Measurements from ENCODE around the gene TIGD4.

The TIGD4 gene

GRCh38 chr4:152779513-152780266, at the start of gene TIGD4, which contains the start of gene ARFIP1:
TIGD4 (minus strand) TSS chr4:152779730; CDS start chr4:152771004, 8,726 bp downstream.
ARFIP1 (plus strand) TSS chr4:152779954; CDS start chr4:152829634, 49,680 bp downstream.
- Histone ChIP-seq H3K36me3 (ENCODE audit: control insufficient read depth, insufficient read depth, low read length) (peaks cover 3% of the 10 kb centered on the region), H3K4me3 (ENCODE audit: low read depth, low read length) (peak within 1 kb of the TSS; percentile 83), H3K4me1 (ENCODE audit: control insufficient read depth, insufficient read depth, low read length) (peaks cover 5% of the 10 kb centered on the region), H3K27me3 (ENCODE audit: control insufficient read depth, insufficient read depth, low read length) (no peaks in the 10 kb centered on the region), H3K9me3 (ENCODE audit: control insufficient read depth, insufficient read depth, low read length) (no peaks in the 10 kb centered on the region), H3K9ac (ENCODE audit: low read depth, low read length) (peak within 1 kb of the TSS; percentile 85)

- Histone ChIP-seq H3K36me3 (ENCODE audit: control insufficient read depth, insufficient read depth, low read length) (no peaks in the 10 kb centered on the region), H3K9ac (ENCODE audit: low read depth, low read length) (no peak overlapping the region), H3K27me3 (ENCODE audit: control insufficient read depth, insufficient read depth, low read length) (no peaks in the 10 kb centered on the region), H3K4me1 (ENCODE audit: control insufficient read depth, insufficient read depth, low read length) (no peaks in the 10 kb centered on the region), H3K9me3 (ENCODE audit: control insufficient read depth, insufficient read depth, low read length) (no peaks in the 10 kb centered on the region), H3K4me3 (ENCODE audit: low read depth, low read length) (no peak overlapping the region)
Measured at GRCh38 chr4:152828122-152828521, 48.6 kb upstream of the TIGD4 start.

GRCh38 chr4:152825336-152825735, 45.8 kb upstream of the TIGD4 start:
- no peaks in the 10 kb centered on the region for H3K36me3 ChIP-seq (ENCODE audit: control insufficient read depth, insufficient read depth, low read length)
- no peaks in the 10 kb centered on the region for H3K4me1 ChIP-seq (ENCODE audit: control insufficient read depth, insufficient read depth, low read length)
- no peak overlapping the region for H3K9ac ChIP-seq (ENCODE audit: low read depth, low read length)
- no peaks in the 10 kb centered on the region for H3K27me3 ChIP-seq (ENCODE audit: control insufficient read depth, insufficient read depth, low read length)
- no peak overlapping the region for H3K4me3 ChIP-seq (ENCODE audit: low read depth, low read length)
- no peaks in the 10 kb centered on the region for H3K9me3 ChIP-seq (ENCODE audit: control insufficient read depth, insufficient read depth, low read length)

GRCh38 chr4:152824561-152824960, 45.0 kb upstream of the TIGD4 start:
- H3K9ac ChIP-seq (ENCODE audit: low read depth, low read length) = no peak overlapping the region
- no peaks in the 10 kb centered on the region for H3K36me3 ChIP-seq (ENCODE audit: control insufficient read depth, insufficient read depth, low read length)
- H3K9me3 ChIP-seq (ENCODE audit: control insufficient read depth, insufficient read depth, low read length) = no peaks in the 10 kb centered on the region
- no peaks in the 10 kb centered on the region for H3K4me1 ChIP-seq (ENCODE audit: control insufficient read depth, insufficient read depth, low read length)
- no peak overlapping the region for H3K4me3 ChIP-seq (ENCODE audit: low read depth, low read length)
- no peaks in the 10 kb centered on the region for H3K27me3 ChIP-seq (ENCODE audit: control insufficient read depth, insufficient read depth, low read length)

GRCh38 chr4:152822323-152822722, 42.8 kb upstream of the TIGD4 start:
- H3K4me3 ChIP-seq (ENCODE audit: low read depth, low read length) = no peak overlapping the region
- no peaks in the 10 kb centered on the region for H3K4me1 ChIP-seq (ENCODE audit: control insufficient read depth, insufficient read depth, low read length)
- peaks cover 3% of the 10 kb centered on the region for H3K36me3 ChIP-seq (ENCODE audit: control insufficient read depth, insufficient read depth, low read length)
- no peaks in the 10 kb centered on the region for H3K9me3 ChIP-seq (ENCODE audit: control insufficient read depth, insufficient read depth, low read length)
- no peak overlapping the region for H3K9ac ChIP-seq (ENCODE audit: low read depth, low read length)
- H3K27me3 ChIP-seq (ENCODE audit: control insufficient read depth, insufficient read depth, low read length) = no peaks in the 10 kb centered on the region

- Histone ChIP-seq H3K27me3 (ENCODE audit: control insufficient read depth, insufficient read depth, low read length) (no peaks in the 10 kb centered on the region), H3K9ac (ENCODE audit: low read depth, low read length) (no peak overlapping the region), H3K4me3 (ENCODE audit: low read depth, low read length) (no peak overlapping the region), H3K4me1 (ENCODE audit: control insufficient read depth, insufficient read depth, low read length) (no peaks in the 10 kb centered on the region), H3K9me3 (ENCODE audit: control insufficient read depth, insufficient read depth, low read length) (no peaks in the 10 kb centered on the region), H3K36me3 (ENCODE audit: control insufficient read depth, insufficient read depth, low read length) (peaks cover 3% of the 10 kb centered on the region)
Measured at GRCh38 chr4:152820073-152820472, 40.5 kb upstream of the TIGD4 start.

- no peak overlapping the region for H3K9ac ChIP-seq (ENCODE audit: low read depth, low read length)
- H3K4me3 ChIP-seq (ENCODE audit: low read depth, low read length) = no peak overlapping the region
- no peaks in the 10 kb centered on the region for H3K4me1 ChIP-seq (ENCODE audit: control insufficient read depth, insufficient read depth, low read length)
- H3K36me3 ChIP-seq (ENCODE audit: control insufficient read depth, insufficient read depth, low read length) = peaks cover 3% of the 10 kb centered on the region
- no peaks in the 10 kb centered on the region for H3K9me3 ChIP-seq (ENCODE audit: control insufficient read depth, insufficient read depth, low read length)
- no peaks in the 10 kb centered on the region for H3K27me3 ChIP-seq (ENCODE audit: control insufficient read depth, insufficient read depth, low read length)
Measured at GRCh38 chr4:152819026-152819645, 39.6 kb upstream of the TIGD4 start.

- peaks cover 3% of the 10 kb centered on the region for H3K36me3 ChIP-seq (ENCODE audit: control insufficient read depth, insufficient read depth, low read length)
- no peak overlapping the region for H3K4me3 ChIP-seq (ENCODE audit: low read depth, low read length)
- H3K9ac ChIP-seq (ENCODE audit: low read depth, low read length) = no peak overlapping the region
- H3K9me3 ChIP-seq (ENCODE audit: control insufficient read depth, insufficient read depth, low read length) = no peaks in the 10 kb centered on the region
- H3K27me3 ChIP-seq (ENCODE audit: control insufficient read depth, insufficient read depth, low read length) = no peaks in the 10 kb centered on the region
- no peaks in the 10 kb centered on the region for H3K4me1 ChIP-seq (ENCODE audit: control insufficient read depth, insufficient read depth, low read length)
Measured at GRCh38 chr4:152817331-152817730, 37.8 kb upstream of the TIGD4 start.

GRCh38 chr4:152815078-152815477, 35.5 kb upstream of the TIGD4 start:
- Histone ChIP-seq H3K4me1 (ENCODE audit: control insufficient read depth, insufficient read depth, low read length) (no peaks in the 10 kb centered on the region), H3K36me3 (ENCODE audit: control insufficient read depth, insufficient read depth, low read length) (peaks cover 3% of the 10 kb centered on the region), H3K4me3 (ENCODE audit: low read depth, low read length) (no peak overlapping the region), H3K9ac (ENCODE audit: low read depth, low read length) (no peak overlapping the region), H3K27me3 (ENCODE audit: control insufficient read depth, insufficient read depth, low read length) (no peaks in the 10 kb centered on the region), H3K9me3 (ENCODE audit: control insufficient read depth, insufficient read depth, low read length) (no peaks in the 10 kb centered on the region)

GRCh38 chr4:152810715-152811287, 31.3 kb upstream of the TIGD4 start:
- Histone ChIP-seq H3K4me1 (ENCODE audit: control insufficient read depth, insufficient read depth, low read length) (peaks cover 4% of the 10 kb centered on the region), H3K27me3 (ENCODE audit: control insufficient read depth, insufficient read depth, low read length) (no peaks in the 10 kb centered on the region), H3K9ac (ENCODE audit: low read depth, low read length) (no peak overlapping the region), H3K9me3 (ENCODE audit: control insufficient read depth, insufficient read depth, low read length) (no peaks in the 10 kb centered on the region), H3K4me3 (ENCODE audit: low read depth, low read length) (no peak overlapping the region), H3K36me3 (ENCODE audit: control insufficient read depth, insufficient read depth, low read length) (no peaks in the 10 kb centered on the region)

- Histone ChIP-seq H3K9me3 (ENCODE audit: control insufficient read depth, insufficient read depth, low read length) (no peaks in the 10 kb centered on the region), H3K27me3 (ENCODE audit: control insufficient read depth, insufficient read depth, low read length) (no peaks in the 10 kb centered on the region), H3K9ac (ENCODE audit: low read depth, low read length) (no peak overlapping the region), H3K36me3 (ENCODE audit: control insufficient read depth, insufficient read depth, low read length) (no peaks in the 10 kb centered on the region), H3K4me3 (ENCODE audit: low read depth, low read length) (no peak overlapping the region), H3K4me1 (ENCODE audit: control insufficient read depth, insufficient read depth, low read length) (peaks cover 11% of the 10 kb centered on the region)
Measured at GRCh38 chr4:152808670-152809069, 29.1 kb upstream of the TIGD4 start.

All from iPS-15b (cell line).